ENCODE measurements around the gene KCNG1. TPM values are rescaled to one million over a fixed set of nuclear protein-coding genes. Genes with fewer than 3 reads are reported as not detected.

Gene KCNG1, protein sequence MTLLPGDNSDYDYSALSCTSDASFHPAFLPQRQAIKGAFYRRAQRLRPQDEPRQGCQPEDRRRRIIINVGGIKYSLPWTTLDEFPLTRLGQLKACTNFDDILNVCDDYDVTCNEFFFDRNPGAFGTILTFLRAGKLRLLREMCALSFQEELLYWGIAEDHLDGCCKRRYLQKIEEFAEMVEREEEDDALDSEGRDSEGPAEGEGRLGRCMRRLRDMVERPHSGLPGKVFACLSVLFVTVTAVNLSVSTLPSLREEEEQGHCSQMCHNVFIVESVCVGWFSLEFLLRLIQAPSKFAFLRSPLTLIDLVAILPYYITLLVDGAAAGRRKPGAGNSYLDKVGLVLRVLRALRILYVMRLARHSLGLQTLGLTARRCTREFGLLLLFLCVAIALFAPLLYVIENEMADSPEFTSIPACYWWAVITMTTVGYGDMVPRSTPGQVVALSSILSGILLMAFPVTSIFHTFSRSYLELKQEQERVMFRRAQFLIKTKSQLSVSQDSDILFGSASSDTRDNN
- 33.8 to 50.2 TPM (median 35.1 TPM) in 5 replicates for total RNA-seq (2022; extraction: Qiagen RNA extraction)

GRCh38 chr20:51022803-51023616, at the start of gene KCNG1:
Gene KCNG1 (minus strand): TSS chr20:51023107. CDS start chr20:51010338, 12,769 bp downstream.

DNA sequence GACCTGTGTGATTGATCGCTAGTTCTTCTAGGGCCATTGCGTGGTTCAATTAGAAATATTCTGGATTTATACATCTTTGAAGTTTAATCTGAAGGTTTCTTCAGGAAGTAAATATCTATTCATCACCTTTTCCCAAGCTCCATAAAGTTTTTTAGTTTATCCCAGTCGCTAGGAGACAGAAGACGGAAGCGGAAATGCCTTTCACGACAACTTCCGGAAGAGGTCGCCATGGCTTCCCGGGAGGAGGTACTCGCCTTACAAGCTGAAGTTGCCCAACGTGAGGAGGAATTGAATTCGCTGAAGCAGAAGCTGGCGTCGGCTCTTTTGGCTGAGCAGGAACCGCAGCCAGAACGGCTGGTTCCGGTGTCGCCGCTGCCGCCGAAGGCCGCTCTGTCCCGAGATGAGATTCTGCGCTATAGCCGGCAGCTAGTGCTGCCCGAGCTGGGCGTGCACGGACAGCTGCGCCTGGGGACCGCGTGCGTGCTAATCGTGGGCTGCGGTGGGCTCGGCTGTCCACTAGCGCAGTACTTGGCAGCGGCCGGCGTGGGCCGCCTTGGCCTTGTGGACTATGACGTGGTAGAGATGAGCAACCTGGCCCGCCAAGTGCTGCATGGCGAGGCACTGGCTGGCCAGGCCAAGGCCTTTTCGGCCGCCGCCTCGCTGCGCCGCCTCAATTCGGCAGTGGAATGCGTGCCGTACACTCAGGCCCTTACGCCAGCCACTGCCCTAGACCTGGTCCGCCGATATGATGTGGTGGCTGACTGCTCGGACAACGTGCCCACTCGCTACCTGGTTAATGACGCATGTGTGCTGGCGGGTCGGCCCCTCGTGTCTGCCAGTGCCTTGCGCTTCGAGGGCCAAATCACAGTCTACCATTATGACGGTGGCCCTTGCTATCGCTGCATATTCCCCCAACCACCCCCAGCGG, 64.0 kb downstream of the KCNG1 start, which contains the start of gene MOCS3:
Gene MOCS3, plus strand, starts transcription at position 204 of the 928 bp plus-strand sequence. Its CDS starts 25 bp downstream, at position 229.

GRCh38 chr20:50957798-50958614, 64.9 kb downstream of the KCNG1 start, which contains the start of gene DPM1:
Gene DPM1 (minus strand): TSS chr20:50958532. CDS start chr20:50958523, 9 bp downstream.

Other genes starting within 250 kb of the KCNG1 start
- gene BCAS4, start 228.0 kb downstream of the KCNG1 start, total RNA-seq (2022; extraction: Qiagen RNA extraction), result 29.3 to 33.4 TPM (median 31.0 TPM) in 5 replicates
- 41.0 to 52.8 TPM (median 41.6 TPM) in 5 replicates for gene ADNP, start 91.7 kb downstream of the KCNG1 start, total RNA-seq (2022; extraction: Qiagen RNA extraction)
- 68.8 to 91.5 TPM (median 70.5 TPM) in 5 replicates for gene DPM1, start 64.6 kb downstream of the KCNG1 start, total RNA-seq (2022; extraction: Qiagen RNA extraction)
- gene MOCS3, start 64.3 kb downstream of the KCNG1 start, total RNA-seq (2022; extraction: Qiagen RNA extraction), result 5.8 to 6.5 TPM (median 6.1 TPM) in 5 replicates

Measured in A549 treated with AZD2906 at 1 μM for 4 hours (cell line).